ENCODE results near the gene LY86.

The LY86 gene

GRCh38 chr6:6623553-6623952, 35.0 kb downstream of the LY86 start:
- no peak for DNase-seq

- no peak for DNase-seq
These were observed 35.9 kb downstream of the LY86 start for GRCh38 chr6:6624269-6624990.

- DNase-seq: no peak
These were observed 37.7 kb downstream of the LY86 start for GRCh38 chr6:6626187-6626586.

GRCh38 chr6:6629402-6629801, 40.9 kb downstream of the LY86 start:
- no peak for DNase-seq

- DNase-seq: no peak
These were observed 42.5 kb downstream of the LY86 start for GRCh38 chr6:6631053-6631452.

GRCh38 chr6:6631534-6632276, 43.2 kb downstream of the LY86 start:
- no peak for DNase-seq

GRCh38 chr6:6633898-6634734, 45.6 kb downstream of the LY86 start:
- DNase-seq: no peak

GRCh38 chr6:6634735-6635075, 46.2 kb downstream of the LY86 start:
- no peak for DNase-seq

- DNase-seq: no peak
These were observed 46.8 kb downstream of the LY86 start for GRCh38 chr6:6635291-6635690.

GRCh38 chr6:6635869-6636268, 47.3 kb downstream of the LY86 start:
- DNase-seq: no peak

- DNase-seq: no peak
These were observed 51.1 kb downstream of the LY86 start for GRCh38 chr6:6639572-6639971.

GRCh38 chr6:6640926-6641325, 52.4 kb downstream of the LY86 start:
- no peak for DNase-seq

- DNase-seq: no peak
These were observed 54.9 kb downstream of the LY86 start for GRCh38 chr6:6643398-6643797.

- no peak for DNase-seq
These were observed 56.9 kb downstream of the LY86 start for GRCh38 chr6:6645261-6645917.

- DNase-seq: no peak
These were observed 57.9 kb downstream of the LY86 start for GRCh38 chr6:6646384-6646783.

GRCh38 chr6:6646859-6647258, 58.3 kb downstream of the LY86 start:
- no peak for DNase-seq

GRCh38 chr6:6648692-6649343, 60.3 kb downstream of the LY86 start:
- DNase-seq: no peak

GRCh38 chr6:6649824-6650349, 61.4 kb downstream of the LY86 start:
- no peak for DNase-seq

- DNase-seq: no peak
These were observed 62.3 kb downstream of the LY86 start for GRCh38 chr6:6650839-6651238.

- DNase-seq: no peak
These were observed 62.8 kb downstream of the LY86 start for GRCh38 chr6:6651335-6651734.

GRCh38 chr6:6652932-6653331, 64.4 kb downstream of the LY86 start:
- no peak for DNase-seq

Measured in activated effector memory CD4-positive, alpha-beta T cell treated with Interleukin-2 at 50 U/mL for 16 hours (primary cell).